ENCODE data around the gene NEURL1B. TPM values are rescaled to one million over a fixed set of nuclear protein-coding genes. Genes with fewer than 3 reads are reported as not detected.

Gene NEURL1B
- polyA plus RNA-seq, 1 donor from 2014 or later, result 12.7 TPM

- no peaks in the 10 kb centered on the region for H3K79me2 ChIP-seq (replicated peaks; ENCODE audit: insufficient read depth, low read length)
Observed at GRCh38 chr5:172728481-172729241, 87.6 kb downstream of the NEURL1B start.

GRCh38 chr5:172729588-172729987 lies 88.5 kb downstream of the NEURL1B start:
- Histone ChIP-seq H4K20me1 (ENCODE audit: insufficient read depth) (no peaks in the 10 kb centered on the region), H3K9me3 (ENCODE audit: low read length) (no peaks in the 10 kb centered on the region), H3K4me3 (ENCODE audit: low read length) (no peak overlapping the region), H3F3A (ENCODE audit: insufficient read depth, low read length, poor library complexity, severe bottlenecking) (no peaks in the 10 kb centered on the region), H2AFZ (ENCODE audit: low read depth, low read length) (no peak overlapping the region), H3K9ac (ENCODE audit: low read length) (no peak overlapping the region), H3K4me2 (ENCODE audit: low read length) (no peak overlapping the region), H3K36me3 (ENCODE audit: insufficient read depth, low read length) (no peaks in the 10 kb centered on the region), H3K9me2 (ENCODE audit: insufficient read depth, low read length) (no peaks in the 10 kb centered on the region), H3K27ac (ENCODE audit: low read length) (no peak overlapping the region), H3K27me3 (ENCODE audit: insufficient read depth, low read depth, low read length) (no peaks in the 10 kb centered on the region), H3K79me2 (replicated peaks; ENCODE audit: insufficient read depth, low read length) (no peaks in the 10 kb centered on the region)
- TF ChIP-seq SMC3 (conservative IDR thresholded peaks at IDR 0.05; ENCODE audit: poor library complexity) (no peak), RAD21 (conservative IDR thresholded peaks at IDR 0.05) (no peak), REST (IDR thresholded peaks at IDR 0.05; ENCODE audit: borderline replicate concordance) (no peak)

More at GRCh38 chr5:172728481-172729241, 87.6 kb downstream of the NEURL1B start:
- H3K9me3 ChIP-seq (ENCODE audit: low read length), result no peaks in the 10 kb centered on the region
- TF ChIP-seq SMC3 (conservative IDR thresholded peaks at IDR 0.05; ENCODE audit: poor library complexity), result no peak
- TF ChIP-seq EZH2 (IDR thresholded peaks at IDR 0.05; ENCODE audit: borderline replicate concordance, insufficient read depth, low read length, poor library complexity, severe bottlenecking), result no peak
- TF ChIP-seq REST (IDR thresholded peaks at IDR 0.05; ENCODE audit: borderline replicate concordance), result no peak
- no peak for TF ChIP-seq POLR2AphosphoS5 (IDR thresholded peaks at IDR 0.05)
- TF ChIP-seq EP300 (conservative IDR thresholded peaks at IDR 0.05; ENCODE audit: poor library complexity, severe bottlenecking), result no peak
- no peak for TF ChIP-seq CTCF (IDR thresholded peaks at IDR 0.05; ENCODE audit: poor library complexity, severe bottlenecking)
- TF ChIP-seq RAD21 (conservative IDR thresholded peaks at IDR 0.05), result no peak
- no peak for TF ChIP-seq TAF1 (IDR thresholded peaks at IDR 0.05; ENCODE audit: low read depth)
- no peak for TF ChIP-seq MXI1 (conservative IDR thresholded peaks at IDR 0.05; ENCODE audit: poor library complexity, severe bottlenecking)
- no peak overlapping the region for H3K4me2 ChIP-seq (ENCODE audit: low read length)
- H4K20me1 ChIP-seq (ENCODE audit: insufficient read depth), result no peaks in the 10 kb centered on the region
- H3K9ac ChIP-seq (ENCODE audit: low read length), result no peak overlapping the region
- no peak overlapping the region for H3K27ac ChIP-seq (ENCODE audit: low read length)
- no peaks in the 10 kb centered on the region for H3F3A ChIP-seq (ENCODE audit: insufficient read depth, low read length, poor library complexity, severe bottlenecking)
- no peak overlapping the region for H3K4me3 ChIP-seq (ENCODE audit: low read length)
- no peaks in the 10 kb centered on the region for H3K9me2 ChIP-seq (ENCODE audit: insufficient read depth, low read length)
- H3K27me3 ChIP-seq (ENCODE audit: insufficient read depth, low read depth, low read length), result no peaks in the 10 kb centered on the region
- no peaks in the 10 kb centered on the region for H3K36me3 ChIP-seq (ENCODE audit: insufficient read depth, low read length)
- H2AFZ ChIP-seq (ENCODE audit: low read depth, low read length), result no peak overlapping the region
